H9 (cell line): Measurements from ENCODE around the gene PMIS2. TPM values are rescaled to one million over a fixed set of nuclear protein-coding genes. Genes with fewer than 3 reads are reported as not detected.

Source experiments
- DNase-seq: peaks from one replicate; pipeline ENCODE4 v3.0.0-alpha.2; 2017
- H2AFZ ChIP-seq: one replicate; pipeline ENCODE4 v1.6.1; 2013; ENCODE audit warnings: mild to moderate bottlenecking, low read length, control low read depth, moderate library complexity
- H2AK5ac ChIP-seq: 2 replicates; pipeline ENCODE4 v1.6.1; 2013; ENCODE audit warnings: low read length, control low read depth, mixed read lengths; ENCODE audit not compliant: insufficient read length
- H2BK120ac ChIP-seq: one replicate; pipeline ENCODE4 v1.6.1; 2013; ENCODE audit warnings: low read depth, mild to moderate bottlenecking, low read length, control low read depth, inconsistent platforms; ENCODE audit not compliant: poor library complexity, severe bottlenecking
- H2BK12ac ChIP-seq: 2 replicates; pipeline ENCODE4 v1.6.1; 2013; ENCODE audit warnings: low read length, control low read depth, mixed read lengths, low read depth; ENCODE audit not compliant: insufficient read length
- H2BK15ac ChIP-seq: 2 replicates; pipeline ENCODE4 v1.6.1; 2013; ENCODE audit warnings: low read depth, low read length, control low read depth
- H2BK20ac ChIP-seq: one replicate; pipeline ENCODE4 v1.6.1; 2013; ENCODE audit warnings: low read depth, mild to moderate bottlenecking, low read length, control low read depth, inconsistent platforms; ENCODE audit not compliant: poor library complexity, severe bottlenecking
- H2BK5ac ChIP-seq: 2 replicates; pipeline ENCODE4 v1.6.1; 2013; ENCODE audit warnings: low read length, control low read depth, mixed read lengths; ENCODE audit not compliant: insufficient read length
- H3K14ac ChIP-seq: 2 replicates; pipeline ENCODE4 v1.6.1; 2013; ENCODE audit warnings: low read length, control low read depth; ENCODE audit not compliant: insufficient read depth
- H3K18ac ChIP-seq: 2 replicates; pipeline ENCODE4 v1.6.1; 2013; ENCODE audit warnings: low read depth, mild to moderate bottlenecking, mixed read lengths, low read length, control low read depth; ENCODE audit not compliant: insufficient read length
- H3K23ac ChIP-seq: 2 replicates; pipeline ENCODE4 v1.6.1; 2013; ENCODE audit warnings: low read length, control low read depth, mixed read lengths, low read depth; ENCODE audit not compliant: insufficient read length
- H3K23me2 ChIP-seq: 2 replicates; pipeline ENCODE4 v1.6.1; 2013; ENCODE audit warnings: low read depth, mild to moderate bottlenecking, mixed read lengths, low read length, control low read depth; ENCODE audit not compliant: insufficient read length, poor library complexity, severe bottlenecking
- H3K27ac ChIP-seq: 2 replicates; pipeline ENCODE4 v1.5.1; 2013; ENCODE audit warnings: low read length, control low read depth, mixed read lengths, low read depth; ENCODE audit not compliant: insufficient read length
- H3K27me3 ChIP-seq: 2 replicates; pipeline ENCODE4 v1.6.1; 2013; ENCODE audit warnings: low read length, control low read depth, inconsistent platforms; ENCODE audit not compliant: insufficient read depth
- H3K4ac ChIP-seq: 2 replicates; pipeline ENCODE4 v1.6.1; 2013; ENCODE audit warnings: low read depth, mild to moderate bottlenecking, control low read depth, inconsistent platforms, low read length, moderate library complexity
- H3K4me1 ChIP-seq: 2 replicates; pipeline ENCODE4 v1.6.1; 2013; ENCODE audit warnings: low read length, control low read depth, inconsistent platforms; ENCODE audit not compliant: insufficient read depth
- H3K4me2 ChIP-seq: 2 replicates; pipeline ENCODE4 v1.6.1; 2013; ENCODE audit warnings: low read length, control low read depth, mixed read lengths; ENCODE audit not compliant: insufficient read length, insufficient read depth
- H3K56ac ChIP-seq: 2 replicates; pipeline ENCODE4 v1.6.1; 2013; ENCODE audit warnings: low read depth, mild to moderate bottlenecking, mixed read lengths, low read length, control low read depth; ENCODE audit not compliant: insufficient read length
- H3K79me1 ChIP-seq: 2 replicates; pipeline ENCODE4 v1.6.1; 2013; ENCODE audit warnings: low read depth, mild to moderate bottlenecking, moderate library complexity, low read length, control low read depth, inconsistent platforms; ENCODE audit not compliant: insufficient read depth, poor library complexity, severe bottlenecking
- H3K79me2 ChIP-seq: 2 replicates; pipeline ENCODE4 v1.6.1; 2013; ENCODE audit warnings: low read length, control low read depth, inconsistent platforms; ENCODE audit not compliant: insufficient read depth
- H3K9ac ChIP-seq: 2 replicates; pipeline ENCODE4 v1.6.1; 2013; ENCODE audit warnings: low read length, control low read depth, mixed read lengths; ENCODE audit not compliant: insufficient read length; ENCODE audit errors: extremely low read depth
- H3K9me3 ChIP-seq: one replicate; pipeline ENCODE4 v1.6.1; 2013; ENCODE audit warnings: low read depth, low read length, inconsistent platforms; ENCODE audit not compliant: control insufficient read depth
- H3T11ph ChIP-seq: one replicate; pipeline ENCODE4 v1.6.1; 2013; ENCODE audit warnings: mild to moderate bottlenecking, low read length, control low read depth, inconsistent platforms
- H4K20me1 ChIP-seq: one replicate; pipeline ENCODE4 v1.6.1; 2013; ENCODE audit not compliant: control insufficient read depth, insufficient read length, insufficient read depth
- H4K5ac ChIP-seq: 2 replicates; pipeline ENCODE4 v1.6.1; 2013; ENCODE audit warnings: low read depth, mild to moderate bottlenecking, mixed read lengths, low read length, control low read depth; ENCODE audit not compliant: insufficient read length
- H4K8ac ChIP-seq: replicated peaks from 2 replicates; pipeline ENCODE4 v1.6.1; 2013; ENCODE audit warnings: low read length, control low read depth, mixed read lengths, low read depth; ENCODE audit not compliant: insufficient read length
- H4K91ac ChIP-seq: 2 replicates; pipeline ENCODE4 v1.6.1; 2013; ENCODE audit warnings: low read depth, mild to moderate bottlenecking, moderate library complexity, mixed read lengths, low read length, control low read depth; ENCODE audit not compliant: insufficient read length
- H3K27ac Mint-ChIP-seq, 3 experiments: 2 replicates in 2 of 3; 3 replicates in 1 of 3; pipeline ENCODE4 v1.8.0; 2020 to 2021; ENCODE audit warnings: mixed read lengths in 3 of 3, mild to moderate bottlenecking in 1 of 3, moderate library complexity in 1 of 3
- H3K27me3 Mint-ChIP-seq: 2 replicates; pipeline ENCODE4 v1.8.0; 2021; ENCODE audit warnings: low read depth, mild to moderate bottlenecking, moderate library complexity, mixed read lengths
- H3K36me3 Mint-ChIP-seq, 3 experiments: 2 replicates in 2 of 3; 3 replicates in 1 of 3; pipeline ENCODE4 v1.8.0; 2020 to 2021; ENCODE audit warnings: low read depth in 3 of 3, mixed read lengths in 3 of 3; ENCODE audit not compliant: insufficient read depth in 1 of 3
- H3K4me1 Mint-ChIP-seq, 2 experiments: 2 replicates each; pipeline ENCODE4 v1.8.0; 2020; ENCODE audit warnings: mixed read lengths in 2 of 2
- H3K4me3 Mint-ChIP-seq, 2 experiments: 2 replicates in 1 of 2; 3 replicates in 1 of 2; pipeline ENCODE4 v1.8.0; 2020 to 2021; ENCODE audit warnings: mild to moderate bottlenecking in 2 of 2, mixed read lengths in 2 of 2, moderate library complexity in 1 of 2
- H3K9me3 Mint-ChIP-seq, 2 experiments: 2 replicates in 1 of 2; 3 replicates in 1 of 2; pipeline ENCODE4 v1.8.0; 2020; ENCODE audit warnings: mild to moderate bottlenecking in 2 of 2, mixed read lengths in 2 of 2, moderate library complexity in 1 of 2
- CTCF ChIP-seq: fragments of 200-600 bp; sonication (generic); conservative IDR thresholded peaks from 3 replicates; pipeline ENCODE4 v1.8.0; 2021; ENCODE audit warnings: antibody characterized with exemption, mild to moderate bottlenecking
- WGBS: extraction: QIAGEN DNeasy Blood & Tissue Kit; methylation state at CpG from one replicate; pipeline ENCODE4 v1.1.7; 2013; ENCODE audit warnings: missing lambda C conversion rate, low lambda C conversion rate, mixed read lengths; ENCODE audit not compliant: insufficient read length; ENCODE audit errors: extremely low coverage; 5-methylcytosine and 5-hydroxymethylcytosine counted together
- total RNA-seq: library from RNA; stranded (reverse); gene quantifications from 2 replicates; pipeline ENCODE4 v1.2.1, GENCODE V29; 2021

Gene PMIS2
- total RNA-seq, 1 experiment from 2014 or later, result not detected

- Histone ChIP-seq H2AFZ (no peak overlapping the region), H2BK15ac (no peak overlapping the region), H3T11ph (no peak overlapping the region), H3K9ac (no peak overlapping the region), H3K79me1 (no peaks in the 10 kb centered on the region), H3K23ac (no peak overlapping the region), H3K4ac (no peak overlapping the region), H3K23me2 (peaks cover 6% of the 10 kb centered on the region), H3K18ac (no peak overlapping the region), H3K79me2 (no peaks in the 10 kb centered on the region), H2AK5ac (no peak overlapping the region), H3K27ac (no peak overlapping the region), H2BK12ac (no peak overlapping the region), H2BK120ac (no peak overlapping the region), H3K14ac (no peak overlapping the region), H4K5ac (peak overlapping the region; percentile 39), H4K20me1 (no peaks in the 10 kb centered on the region), H3K56ac (no peak overlapping the region), H4K8ac (no peak overlapping the region), H3K4me2 (no peak overlapping the region), H2BK20ac (no peak overlapping the region), H2BK5ac (no peak overlapping the region), H3K4me1 (no peaks in the 10 kb centered on the region), H4K91ac (no peak overlapping the region), H3K27me3 (no peaks in the 10 kb centered on the region), H3K9me3 (no peaks in the 10 kb centered on the region)
- WGBS, result no CpG with 5 or more reads among the region's 14 CpGs
- DNase-seq, result no peak
- H3K9me3 Mint-ChIP-seq, result no peaks in the 10 kb centered on the region
- no peak overlapping the region for H3K27ac Mint-ChIP-seq
- H3K36me3 Mint-ChIP-seq, result peaks cover 0 to 17% (median 11%) of the 10 kb centered on the region in 3 experiments; a peak in 5 of 7 replicates
- H3K4me3 Mint-ChIP-seq, result peak overlapping the region in 1 of 2 experiments; percentile 6; a peak in 1 of 5 replicates
- H3K27me3 Mint-ChIP-seq, result peaks cover 36% of the 10 kb centered on the region
- H3K4me1 Mint-ChIP-seq, result peaks cover 16 to 17% of the 10 kb centered on the region in 2 experiments
- no peak for TF ChIP-seq CTCF
Measured at GRCh38 chr19:35553385-35554000, 32.5 kb upstream of the PMIS2 start.
